ENCODE measurements around the gene SIL1.
"Not testable (repeated sequence)": the region's sequence is repeated elsewhere in the genome, so short reads cannot be mapped to it uniquely, and the experiment has no call there.

SIL1 gene

DNA sequence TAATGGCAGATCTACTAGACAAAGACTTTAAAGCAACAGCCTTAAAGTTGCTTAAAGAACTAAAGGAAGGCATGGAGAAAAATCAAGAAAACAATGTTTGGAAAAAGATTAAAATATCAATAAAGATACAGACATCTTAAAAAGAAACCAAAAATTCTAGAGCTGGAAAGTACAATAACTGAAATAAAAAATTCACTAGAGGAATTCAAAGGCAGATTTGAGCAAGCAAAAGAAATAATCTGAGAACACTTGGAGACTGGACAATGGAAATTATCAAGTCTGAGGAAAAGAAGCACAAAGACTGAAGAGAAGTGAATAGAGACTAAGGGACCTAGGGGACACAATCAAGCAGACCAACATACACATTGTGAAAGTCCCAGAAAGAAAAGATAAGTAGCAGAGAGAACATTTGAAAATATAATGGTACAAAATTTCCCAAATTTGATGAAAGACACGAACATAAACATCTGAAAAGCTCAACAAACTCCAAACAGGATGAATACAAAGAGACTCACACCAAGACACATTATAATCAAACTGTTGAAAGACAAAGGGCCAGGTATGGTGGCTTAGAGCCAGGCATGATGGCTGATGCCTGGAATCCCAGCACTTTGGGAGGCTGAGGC is 26.3 kb downstream of the SIL1 start:
- no peak for DNase-seq

DNA sequence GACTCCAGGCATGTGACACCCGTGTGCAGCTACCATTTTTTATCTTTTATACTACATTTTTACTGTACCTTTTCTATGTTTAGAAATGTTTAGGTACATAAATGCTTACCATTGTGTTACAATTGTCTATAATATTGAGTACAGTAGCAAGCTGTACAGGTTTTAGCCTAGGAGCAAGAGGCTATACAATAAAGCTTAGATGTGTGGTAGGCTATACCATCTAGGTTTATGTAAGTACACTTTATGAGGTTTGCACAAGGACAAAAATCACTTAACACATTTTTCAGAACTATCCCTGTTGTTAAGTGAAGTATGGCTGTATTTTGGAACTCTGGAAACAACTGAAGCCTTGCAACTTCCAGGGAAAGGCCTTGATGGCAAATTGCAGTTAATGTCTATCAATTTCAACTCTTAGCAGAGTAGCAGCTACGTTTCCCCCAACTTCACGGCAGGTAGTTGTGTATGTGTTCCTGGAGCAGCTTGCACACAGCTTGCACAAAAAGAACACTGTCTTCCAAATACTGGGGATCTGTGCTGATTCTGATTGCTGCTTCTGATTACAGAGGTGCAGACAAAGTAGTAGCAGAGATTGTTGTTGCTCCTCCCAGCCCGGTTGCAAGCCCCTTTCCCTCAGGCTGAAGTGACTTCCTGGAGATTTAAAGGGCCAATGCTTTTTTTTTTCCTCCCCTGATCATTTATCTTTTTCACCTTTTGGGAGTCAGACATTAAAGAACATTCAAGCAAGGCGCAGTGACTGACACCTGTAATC is 30.0 kb downstream of the SIL1 start:
- DNase-seq, result no peak

DNA sequence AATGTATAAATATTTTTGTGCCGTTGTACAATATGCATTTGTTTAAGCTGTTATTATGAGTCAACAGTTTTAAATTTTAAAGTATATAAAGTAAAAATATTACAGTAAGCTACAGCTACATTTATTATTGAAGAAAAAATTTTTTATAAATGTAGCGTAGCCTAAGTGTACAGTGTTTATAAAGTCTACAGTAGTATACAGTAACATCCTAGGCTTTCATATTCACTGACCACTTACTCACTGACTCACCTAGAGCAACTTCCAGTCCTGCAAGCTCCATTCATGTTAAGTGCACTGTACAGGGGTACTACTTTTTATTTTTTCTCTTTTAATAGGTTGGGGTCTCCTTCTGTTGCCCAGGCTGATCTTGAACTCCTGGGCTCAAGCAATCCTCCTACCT is 30.6 kb downstream of the SIL1 start:
- no peak for DNase-seq

DNA sequence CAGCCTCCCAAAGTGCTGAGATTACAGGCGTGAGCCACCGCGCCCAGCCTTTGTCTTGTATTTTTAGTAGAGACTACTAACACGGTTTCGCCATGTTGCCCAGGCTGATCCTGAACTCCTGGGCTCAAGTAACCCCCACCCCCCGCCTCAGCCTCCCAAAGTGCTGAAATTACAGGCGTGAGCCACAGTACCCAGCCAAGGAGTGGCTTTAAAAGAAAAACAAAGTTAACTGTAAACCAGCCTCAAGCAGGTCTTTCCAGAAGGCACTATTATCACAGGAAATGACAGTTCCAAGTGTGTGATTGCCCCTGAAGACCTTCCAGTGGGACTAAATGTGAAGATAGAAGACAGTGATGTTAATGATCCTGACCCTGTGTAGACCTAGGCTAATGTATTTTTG is 31.1 kb downstream of the SIL1 start:
- no peak for DNase-seq

DNA sequence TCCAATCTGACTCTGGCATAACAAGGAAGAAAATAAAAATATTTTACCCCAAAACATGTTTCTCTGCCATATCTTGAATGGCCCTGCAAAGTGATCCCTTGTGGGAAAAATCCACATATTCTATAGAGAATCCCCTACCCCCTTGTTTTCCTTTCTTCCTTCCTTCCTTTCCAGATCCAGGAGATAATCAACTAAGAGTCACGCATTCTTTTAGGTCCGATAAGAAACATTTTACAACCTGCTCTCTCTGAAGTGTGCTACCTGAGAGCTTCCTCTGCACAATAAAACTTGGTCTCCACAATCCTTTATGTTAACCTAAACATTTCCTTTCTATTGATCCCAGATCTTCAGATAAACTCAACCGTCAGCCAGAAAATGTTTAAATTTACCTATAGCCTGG is 33.3 kb downstream of the SIL1 start:
- not testable (repeated sequence) for DNase-seq

DNA sequence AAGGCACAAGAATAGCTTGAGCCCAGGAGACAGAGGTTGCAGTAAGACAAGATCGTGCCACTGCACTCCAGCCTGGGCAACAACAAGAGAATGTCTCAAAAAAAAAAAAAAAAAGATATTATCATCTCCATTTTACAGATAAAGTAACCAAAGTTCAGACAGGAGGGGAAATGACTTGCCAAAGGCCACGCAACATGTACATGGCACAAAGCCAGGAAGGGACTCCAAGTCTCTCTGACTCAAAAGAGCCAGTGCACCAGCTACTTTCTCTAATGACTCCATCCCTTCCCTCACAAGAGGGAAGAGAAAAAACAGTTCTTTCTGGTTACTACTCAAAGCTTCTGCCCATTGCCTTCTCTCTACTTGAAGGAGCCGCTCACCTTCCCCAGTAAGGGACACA is 34.1 kb downstream of the SIL1 start:
- no peak for DNase-seq

DNA sequence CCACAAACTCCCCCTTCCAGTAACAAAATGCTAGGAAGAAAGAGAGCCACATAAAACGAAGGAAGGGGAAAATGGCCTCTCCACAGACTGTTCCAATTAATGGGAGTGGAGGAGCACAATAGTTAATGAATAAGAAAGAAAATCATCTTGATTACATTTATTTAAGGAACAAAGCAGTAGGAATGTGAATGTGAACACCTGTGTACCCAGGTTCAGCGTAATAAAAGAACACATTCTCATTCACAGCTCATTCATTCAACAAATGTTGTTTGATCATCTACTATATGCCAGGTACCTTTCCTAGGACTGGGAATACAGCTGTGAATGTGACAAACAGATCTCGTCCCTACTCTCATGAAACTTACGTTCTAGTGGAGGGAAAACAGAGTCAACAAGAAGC is 35.7 kb downstream of the SIL1 start:
- no peak for DNase-seq

DNA sequence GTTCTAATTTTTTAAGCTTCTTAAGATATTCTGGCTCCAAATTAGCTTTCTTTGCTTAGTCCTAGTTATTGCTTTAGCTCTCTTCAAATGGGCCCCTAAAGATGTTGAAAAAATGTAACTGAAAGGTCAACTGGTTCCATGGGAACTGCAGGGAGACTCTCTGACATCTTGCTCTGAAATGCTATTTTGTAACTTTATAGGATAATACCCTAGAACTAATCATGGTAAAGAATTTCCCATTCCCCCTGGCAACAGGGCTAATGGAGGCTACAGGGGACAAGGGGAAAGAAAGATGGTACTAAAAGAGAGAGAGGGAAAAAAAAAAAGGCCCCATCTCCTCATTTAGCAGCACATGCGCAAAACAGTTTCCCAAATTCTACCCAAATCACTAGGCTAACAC is 39.4 kb downstream of the SIL1 start:
- no peak for DNase-seq

DNA sequence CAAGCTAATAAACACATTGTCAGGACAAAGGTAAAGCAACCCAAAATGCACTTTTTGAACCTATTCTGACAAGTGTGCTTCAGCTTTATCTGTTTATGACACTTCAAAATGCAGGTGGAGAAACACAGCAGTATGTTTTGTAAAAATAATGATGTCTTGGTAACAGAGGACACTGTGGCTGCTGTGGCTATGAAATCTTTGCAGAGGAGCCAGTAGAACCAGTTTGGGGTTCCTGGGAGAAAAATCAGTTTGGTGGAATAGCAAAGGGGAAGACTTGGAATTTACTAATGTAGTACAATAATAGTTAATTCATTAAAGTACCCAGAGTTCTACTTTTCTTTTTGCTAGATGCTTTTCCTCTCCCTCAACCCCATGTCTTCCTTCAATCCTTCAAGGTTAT is 40.6 kb downstream of the SIL1 start:
- no peak for DNase-seq

DNA sequence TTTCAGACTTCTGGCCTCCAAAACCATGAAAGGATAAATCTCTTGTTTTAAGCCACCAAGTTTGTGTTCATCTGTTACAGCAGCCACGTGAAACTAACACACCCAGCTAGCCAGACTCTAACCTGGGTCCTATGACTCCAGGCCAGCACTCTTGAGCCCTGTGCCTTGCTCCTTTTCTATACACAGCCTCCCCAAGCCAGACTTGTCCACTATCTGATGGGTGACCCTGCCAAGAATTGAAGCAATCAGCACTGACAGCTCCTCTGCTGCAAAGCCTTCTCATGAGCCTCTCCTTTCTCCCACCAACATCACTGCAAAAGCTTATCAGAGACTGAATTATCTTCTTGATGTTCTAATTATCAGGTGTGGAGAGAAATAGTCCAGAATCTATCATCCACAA is 41.4 kb downstream of the SIL1 start:
- DNase-seq, result no peak

DNA sequence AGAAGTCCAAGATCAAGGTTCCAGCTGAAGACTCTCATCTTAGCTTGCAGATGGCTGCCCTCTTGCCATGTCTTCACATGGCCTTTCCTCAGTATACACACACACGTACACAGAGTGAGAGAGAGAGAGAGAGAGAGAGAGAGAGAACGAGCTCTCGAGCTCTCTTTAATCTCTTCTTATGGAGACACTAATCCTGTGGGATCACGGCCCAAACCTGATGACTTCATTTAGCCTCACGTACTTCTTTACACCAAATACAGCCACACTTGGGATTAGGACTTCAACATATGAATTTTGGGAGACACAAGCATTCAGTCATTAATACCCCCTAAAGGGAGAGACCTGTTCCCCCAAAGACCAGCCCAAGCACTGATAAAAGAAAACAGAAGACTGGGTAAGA is 42.8 kb downstream of the SIL1 start:
- no peak for DNase-seq

DNA sequence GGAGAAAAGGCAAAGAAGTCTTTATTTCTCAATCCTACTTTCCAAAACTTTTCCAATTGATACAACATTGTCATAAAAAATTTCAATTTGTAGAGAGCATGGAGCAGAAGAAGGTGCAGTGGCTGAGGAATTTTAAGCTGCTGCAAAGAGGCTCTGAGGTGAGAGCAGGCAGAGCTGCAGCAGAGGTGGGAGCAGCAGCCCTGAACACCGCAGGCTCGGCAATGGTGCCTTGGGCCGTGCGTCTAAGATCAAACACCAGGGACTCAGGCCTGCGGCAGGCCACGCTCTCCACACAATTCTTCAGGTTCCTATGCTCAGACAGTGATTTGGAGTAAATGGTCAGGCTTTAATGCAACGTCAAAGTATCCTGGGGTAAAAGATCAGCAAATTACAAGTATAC is 46.3 kb downstream of the SIL1 start:
- DNase-seq, result no peak

DNA sequence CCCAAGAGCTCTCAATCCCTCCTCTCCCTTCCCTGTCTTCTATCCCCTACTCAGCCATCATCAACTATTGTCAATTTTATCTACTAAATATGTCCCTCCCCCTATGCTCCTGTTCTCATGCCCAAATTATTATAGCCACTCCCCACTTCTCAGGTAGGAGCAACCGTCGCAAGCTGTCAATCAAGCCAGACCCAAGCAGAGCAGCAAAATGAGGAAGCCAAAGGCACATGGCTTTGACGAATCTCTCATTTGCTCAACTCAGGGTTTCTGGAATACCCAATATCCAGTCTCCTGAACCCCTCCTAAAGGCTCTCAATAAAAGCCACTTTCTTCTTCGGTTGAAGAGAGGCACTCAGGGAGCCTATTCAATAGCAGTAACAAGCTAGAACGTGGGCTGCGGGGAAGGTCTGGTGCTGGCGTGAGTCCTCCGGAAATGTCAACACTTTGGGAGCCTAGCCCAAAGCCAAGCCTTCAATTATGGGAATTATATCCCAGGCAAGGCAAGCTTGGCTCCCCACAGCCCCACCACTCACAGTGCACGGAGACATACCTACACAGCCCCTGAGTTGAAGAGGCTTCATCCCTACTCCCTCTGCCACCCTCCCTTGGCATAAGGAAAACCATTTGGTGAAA is 47.7 kb downstream of the SIL1 start:
- no peak for DNase-seq

DNA sequence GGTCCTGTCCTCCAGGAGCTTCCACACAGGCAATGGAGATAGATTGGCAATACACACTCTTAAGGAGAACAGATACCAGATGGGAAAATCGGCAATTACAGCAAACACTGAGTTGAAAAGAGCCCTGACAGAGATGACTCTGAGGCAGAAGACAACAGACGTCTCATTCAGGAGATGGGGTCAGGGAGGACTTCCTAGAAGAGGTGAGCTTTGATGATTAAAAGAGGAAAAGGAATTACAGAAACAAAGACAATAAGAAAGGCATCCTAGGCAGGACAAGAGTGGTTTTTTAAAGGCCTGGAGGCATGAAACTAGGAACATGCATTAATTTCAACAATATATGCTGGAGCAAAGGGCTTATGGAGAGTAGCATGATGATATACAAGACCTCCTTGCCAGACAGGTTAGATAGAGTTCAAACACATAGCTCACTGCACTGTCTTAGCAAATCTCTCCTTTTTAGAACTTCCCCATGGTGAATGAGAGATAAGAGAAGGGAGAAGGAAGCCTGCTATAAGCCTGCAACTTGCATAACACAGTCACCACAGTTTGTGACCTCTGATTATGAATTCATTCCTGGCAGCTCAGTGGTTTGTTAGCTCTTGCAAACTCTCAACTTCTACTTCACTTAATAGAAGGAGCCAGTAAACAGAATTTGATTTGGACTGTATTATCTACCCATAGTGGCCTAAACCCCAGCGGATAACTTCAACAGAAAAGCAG is 48.5 kb downstream of the SIL1 start:
- no peak for DNase-seq

DNA sequence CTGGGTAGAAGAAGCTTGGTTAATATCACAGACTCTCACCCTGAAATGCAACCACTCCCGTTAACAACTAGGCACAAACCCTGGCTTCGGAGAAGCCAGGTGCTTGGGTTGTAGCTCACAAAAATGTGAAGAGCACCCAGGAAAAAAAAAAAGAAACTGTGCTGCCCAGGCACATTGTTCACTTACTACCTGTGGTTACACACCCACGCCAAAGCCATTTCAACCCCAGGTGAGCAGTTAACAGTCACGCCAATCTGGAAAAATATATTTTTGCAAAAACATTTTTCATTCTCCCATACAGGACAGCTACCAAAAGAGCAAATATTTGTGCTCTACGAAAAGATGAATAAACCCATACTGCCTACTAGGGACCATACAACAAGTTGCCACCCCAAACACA is 49.2 kb downstream of the SIL1 start:
- DNase-seq, result no peak

DNA sequence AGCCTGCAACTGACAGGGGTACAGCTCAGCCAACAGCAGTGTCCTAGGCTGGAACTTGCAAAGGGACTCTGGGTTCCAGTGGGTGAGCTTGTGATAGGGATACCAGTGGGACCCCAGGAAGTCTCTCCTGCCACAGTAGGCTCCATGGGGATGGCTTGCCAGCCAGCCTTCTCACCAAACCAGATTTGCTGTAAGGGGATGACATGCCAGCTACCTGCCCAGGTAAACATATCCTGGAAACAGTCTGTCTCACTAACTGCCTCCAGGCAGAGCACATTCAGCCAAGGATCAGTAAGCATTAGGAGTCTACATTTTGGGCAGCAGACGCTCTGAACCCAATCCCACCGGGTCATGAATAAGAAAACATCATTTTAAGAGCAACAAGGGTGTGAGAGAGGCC is 49.9 kb downstream of the SIL1 start:
- DNase-seq, result no peak

DNA sequence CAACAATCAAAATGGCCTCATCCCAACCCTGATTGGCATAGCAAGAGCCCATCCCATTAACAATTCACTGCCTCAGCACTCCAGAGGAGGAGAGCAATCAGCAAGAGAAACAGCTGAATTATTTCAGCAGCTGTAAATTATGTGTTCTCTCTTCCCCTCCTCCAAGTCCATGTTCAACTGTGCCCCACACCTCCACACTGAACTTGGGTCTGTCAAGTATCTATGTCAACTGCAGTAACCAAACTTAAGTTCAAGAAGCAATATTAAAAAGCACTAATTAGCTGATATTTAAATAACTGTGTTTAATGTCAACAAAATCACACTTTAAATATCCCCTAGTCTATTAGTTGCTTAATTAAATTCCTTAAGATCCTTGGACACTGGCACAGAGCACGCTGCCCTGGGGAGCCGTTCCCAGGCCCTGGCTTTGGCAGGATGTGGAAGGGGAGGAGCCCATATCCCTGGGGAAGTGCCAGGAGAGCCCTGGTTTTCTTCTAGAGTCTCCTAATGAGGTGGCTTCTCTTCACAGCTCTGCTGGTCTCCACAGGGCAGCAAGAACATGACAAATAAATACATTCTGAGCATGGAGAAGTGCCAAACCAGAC is 50.6 kb downstream of the SIL1 start:
- no peak for DNase-seq

DNA sequence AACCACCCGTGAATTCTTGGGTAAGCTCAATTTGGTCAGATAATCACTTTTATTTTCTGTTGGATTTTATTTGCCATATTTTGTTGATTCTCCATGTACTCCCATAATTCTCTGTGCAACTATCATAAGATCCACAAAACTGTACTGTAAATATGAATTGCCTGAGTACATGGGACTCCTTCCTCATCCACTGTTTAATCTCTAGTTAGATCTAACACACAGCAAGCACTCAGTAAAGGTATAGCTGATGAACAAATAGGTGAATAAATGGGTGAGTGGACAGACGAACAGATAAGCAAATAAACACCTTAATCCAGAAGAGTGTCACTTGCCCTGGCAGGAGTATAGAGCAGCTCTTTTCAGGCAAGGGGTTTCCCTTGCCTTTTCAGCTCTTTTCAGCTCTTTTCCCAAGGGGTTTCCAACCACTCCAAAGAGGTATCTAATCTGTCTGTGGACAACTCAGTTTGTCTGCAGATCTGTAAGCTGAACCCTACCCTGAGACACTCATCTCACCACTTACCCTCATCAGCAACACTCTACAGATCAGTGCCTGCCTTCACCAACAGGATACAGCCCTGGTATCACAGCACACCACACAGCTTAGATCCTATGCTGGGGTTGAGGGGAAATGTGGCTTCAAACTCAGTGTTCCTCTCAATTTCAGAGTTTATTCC is 51.2 kb downstream of the SIL1 start:
- DNase-seq, result no peak

DNA sequence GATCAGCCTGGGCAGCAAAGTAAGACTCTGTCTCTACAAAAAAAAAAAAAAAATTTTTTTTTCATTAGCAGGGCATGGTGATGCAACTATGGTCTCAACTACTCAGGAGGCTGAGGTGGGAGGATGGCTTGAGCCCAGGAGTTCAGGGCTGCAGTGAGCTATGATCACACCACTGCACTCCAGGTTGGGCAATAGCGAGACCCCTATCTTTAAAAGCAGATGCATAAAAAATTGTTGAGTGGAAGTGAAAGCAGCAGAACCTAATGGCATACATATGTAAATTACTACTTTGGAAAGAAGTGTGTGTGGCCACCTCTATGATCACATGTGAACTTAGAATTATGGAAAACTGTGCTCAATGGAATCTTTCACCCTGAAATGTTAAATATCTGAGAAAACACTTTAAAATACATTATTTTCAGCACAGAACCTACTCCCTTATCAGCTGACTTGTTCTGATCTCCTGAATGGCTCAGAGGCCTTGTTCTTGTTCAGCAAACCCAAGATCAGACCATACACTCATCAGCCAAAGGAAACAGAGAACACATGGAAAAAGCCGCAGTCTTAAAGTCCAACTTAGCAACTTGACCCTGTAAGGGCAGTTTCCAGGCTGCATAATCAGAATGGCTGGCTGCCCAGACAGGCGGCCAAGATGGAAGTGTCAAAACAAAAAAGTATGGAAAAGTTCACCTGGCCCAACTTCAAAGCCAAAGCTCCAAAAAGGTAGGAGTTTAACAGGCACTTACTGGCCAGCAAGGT is 56.5 kb downstream of the SIL1 start:
- DNase-seq, result no peak

DNA sequence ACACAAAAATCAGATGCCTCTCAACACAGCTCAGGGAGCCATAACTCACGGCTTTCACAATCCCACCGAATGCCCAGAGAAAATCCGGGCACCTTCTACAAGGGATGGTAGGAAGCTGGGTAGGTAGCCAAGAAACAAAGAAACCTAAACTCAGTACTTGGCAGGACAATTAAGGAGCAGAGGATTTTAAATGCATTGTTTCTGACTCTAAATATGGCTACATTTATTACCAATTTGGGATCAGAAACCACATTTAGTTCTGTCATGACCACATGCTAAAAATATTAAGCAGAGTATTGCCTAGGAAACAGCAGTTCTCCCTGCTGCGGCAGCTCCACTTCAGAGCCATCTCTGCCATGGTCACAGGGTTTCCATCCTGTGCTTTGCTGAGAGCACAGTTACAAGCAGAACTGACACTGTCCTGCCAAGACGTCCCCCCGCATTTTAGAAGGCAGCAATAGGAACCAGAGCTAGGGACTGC is 57.5 kb downstream of the SIL1 start:
- no peak for DNase-seq

DNA sequence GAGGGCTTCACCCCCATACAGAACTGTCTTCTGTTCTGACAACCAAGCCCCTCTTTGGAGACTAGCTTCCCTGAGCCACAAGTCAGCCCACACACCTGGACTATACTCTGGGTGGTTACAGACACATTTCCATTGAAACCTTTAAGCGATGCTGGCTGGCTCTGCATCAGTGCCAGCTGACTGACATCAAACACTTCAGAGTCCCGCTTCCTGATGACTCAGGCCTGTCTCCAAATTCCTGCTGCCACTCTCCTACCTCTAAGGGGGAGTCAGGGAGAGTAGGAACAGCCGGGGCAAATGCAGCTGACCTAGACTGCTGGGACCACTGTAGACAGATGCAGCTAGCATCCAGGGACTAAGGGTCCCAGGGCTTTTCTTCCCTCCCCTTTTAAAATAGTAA is 59.4 kb downstream of the SIL1 start:
- peak; percentile 7 for DNase-seq

DNA sequence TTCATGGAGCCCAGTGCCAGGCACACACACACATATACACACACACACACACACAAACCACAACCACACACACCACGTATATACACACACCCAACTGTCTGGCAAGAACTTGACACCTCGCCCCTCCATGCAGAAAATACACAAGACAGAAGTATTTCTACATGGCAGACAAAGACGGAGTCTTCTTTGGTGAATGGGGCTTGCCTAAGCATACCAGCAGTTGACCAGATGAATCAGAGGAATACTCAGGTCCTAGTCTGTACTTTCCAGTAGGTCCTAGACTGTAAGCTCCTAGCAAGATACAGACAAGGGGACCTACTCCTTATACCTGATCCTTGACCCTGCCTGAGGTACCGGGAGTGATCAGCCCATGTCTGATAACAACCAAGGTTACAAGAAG is 60.1 kb downstream of the SIL1 start:
- DNase-seq, result no peak
